Stimulated activated CD8-positive, alpha-beta memory T cell treated with anti-CD3 and anti-CD28 coated beads, Interleukin-2, amount 100 ng/mL, for 48 hours (primary cell): ENCODE measurements around the gene RDH5.

ENCODE experiments used
- DNase-seq, 2 donors: peaks; one replicate each; pipeline ENCODE4 v3.0.0-alpha.2; 2020; ENCODE audit warnings: low read depth in 2 of 2

Gene RDH5, protein sequence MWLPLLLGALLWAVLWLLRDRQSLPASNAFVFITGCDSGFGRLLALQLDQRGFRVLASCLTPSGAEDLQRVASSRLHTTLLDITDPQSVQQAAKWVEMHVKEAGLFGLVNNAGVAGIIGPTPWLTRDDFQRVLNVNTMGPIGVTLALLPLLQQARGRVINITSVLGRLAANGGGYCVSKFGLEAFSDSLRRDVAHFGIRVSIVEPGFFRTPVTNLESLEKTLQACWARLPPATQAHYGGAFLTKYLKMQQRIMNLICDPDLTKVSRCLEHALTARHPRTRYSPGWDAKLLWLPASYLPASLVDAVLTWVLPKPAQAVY

DNA sequence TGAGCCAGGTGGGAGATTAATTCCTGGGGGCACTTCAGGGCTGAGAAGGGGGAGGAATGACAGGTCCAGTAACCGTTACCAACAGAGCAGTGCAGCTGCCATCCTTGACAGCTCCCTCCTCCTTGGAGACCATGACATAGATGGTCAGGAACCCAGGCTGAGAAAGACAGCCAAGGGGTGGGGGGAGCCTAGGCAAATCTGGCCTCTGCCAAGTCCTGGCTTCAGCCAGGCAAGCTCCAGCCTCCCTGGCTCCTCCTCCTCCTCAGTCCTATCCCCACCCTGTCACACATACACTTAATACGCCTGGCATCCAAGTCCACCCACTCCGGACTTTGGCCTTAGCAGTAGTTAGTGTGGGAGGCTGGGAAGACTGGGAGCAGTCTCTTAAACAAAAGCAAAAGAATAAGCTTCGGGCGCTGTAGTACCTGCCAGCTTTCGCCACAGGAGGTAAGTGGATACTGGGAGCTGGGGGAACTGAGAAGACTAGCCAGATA is at the start of gene RDH5:
RDH5 (plus strand) TSS at position 323 of the 494 bp plus-strand sequence. CDS start 792 bp downstream, outside the sequence.
- DNase-seq, result no peak

DNA sequence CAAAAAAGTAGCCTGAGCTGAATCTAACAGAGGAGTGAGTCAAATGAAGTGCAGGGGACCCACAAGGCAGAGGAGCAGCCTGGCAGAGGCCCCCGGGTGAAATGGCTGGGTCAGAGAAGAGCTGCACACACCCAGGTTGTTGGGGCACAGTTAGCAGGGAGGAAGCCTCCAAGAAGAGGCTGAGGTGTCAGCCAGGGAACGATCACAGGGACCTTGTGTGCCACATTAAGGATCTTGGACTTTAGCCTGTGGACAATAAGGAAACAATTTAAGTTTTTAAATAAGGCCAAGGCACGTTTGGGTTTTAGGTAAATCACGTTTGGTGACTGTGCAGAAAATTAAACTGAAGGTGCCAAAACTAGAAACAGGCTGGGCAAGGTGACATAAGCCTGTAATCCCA is 48.4 kb upstream of the RDH5 start:
- no peak for DNase-seq

DNA sequence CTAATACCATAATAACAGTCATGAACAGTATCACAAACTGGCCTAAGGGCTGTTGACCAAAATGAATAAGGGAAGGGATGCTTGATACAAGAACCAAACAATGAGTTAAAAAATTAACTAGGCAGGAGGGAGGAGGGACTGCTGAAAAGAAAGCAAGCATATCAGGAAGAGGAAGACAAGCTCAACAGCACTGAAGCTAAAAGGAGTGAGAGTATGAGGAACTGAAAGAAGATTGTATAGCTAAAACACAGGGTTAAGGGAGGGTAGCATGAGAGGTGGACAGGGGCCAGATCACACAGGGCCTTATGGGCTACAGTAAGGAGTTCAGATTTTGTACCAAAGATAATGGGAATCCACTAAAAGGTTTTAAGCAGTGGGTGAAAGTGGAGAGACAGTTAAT is 46.6 kb upstream of the RDH5 start:
- DNase-seq, result no peak

DNA sequence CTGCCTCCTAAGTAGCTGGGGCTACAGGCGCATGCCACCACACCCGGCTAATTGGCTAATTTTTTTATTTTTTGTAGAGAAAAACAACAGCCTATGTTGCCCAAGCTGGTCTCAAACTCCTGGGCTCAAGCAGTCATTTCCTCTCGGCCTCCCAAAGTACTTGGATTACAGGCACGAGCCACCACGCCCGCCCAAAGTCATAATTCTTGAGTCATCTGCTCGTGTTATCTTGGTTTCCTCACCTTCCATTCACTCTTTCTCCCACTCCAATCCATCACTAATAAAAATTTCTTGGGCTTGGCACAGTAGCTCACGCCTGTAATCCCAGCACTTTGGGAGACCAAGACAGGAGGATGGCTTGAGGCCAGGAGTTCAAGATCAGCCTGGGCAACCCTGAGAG is 44.5 kb upstream of the RDH5 start:
- no peak for DNase-seq

DNA sequence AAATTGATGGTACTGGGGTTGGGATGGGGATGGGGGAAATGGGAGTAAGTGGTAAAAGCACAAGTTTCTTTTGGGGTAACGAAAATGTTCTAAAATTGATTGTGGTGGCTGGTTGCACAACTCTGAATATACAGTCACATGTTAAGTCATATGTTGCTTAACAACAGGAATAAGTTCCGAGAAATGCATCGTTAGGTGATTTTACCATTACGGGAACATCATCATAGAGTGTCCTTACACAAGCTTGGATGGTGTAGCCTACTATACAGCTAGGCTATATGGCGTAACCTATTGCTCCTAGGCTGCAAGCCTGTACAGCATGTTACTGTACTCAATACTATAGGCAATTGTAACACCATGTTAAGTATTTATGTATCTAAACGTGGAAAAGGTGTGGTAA is 43.5 kb upstream of the RDH5 start:
- no peak for DNase-seq

DNA sequence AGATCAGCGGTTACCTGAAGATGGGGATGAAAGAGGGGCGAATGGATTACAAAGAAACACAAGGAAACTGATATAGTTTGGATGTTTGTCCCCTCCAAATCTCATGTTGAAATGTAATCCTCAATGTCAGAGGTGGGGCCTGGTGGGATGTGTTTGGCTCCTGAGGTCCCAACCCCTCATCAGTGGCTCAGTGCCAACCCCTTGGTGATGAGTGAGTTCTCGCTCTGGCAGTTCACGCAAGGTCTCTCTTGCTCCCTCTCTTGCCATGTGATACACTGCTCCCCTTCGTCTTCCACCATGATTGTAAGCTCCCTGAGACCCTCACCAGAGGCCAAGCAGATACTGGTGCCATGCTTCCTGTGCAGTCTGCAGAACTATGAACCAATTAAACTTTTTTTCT is 40.5 kb upstream of the RDH5 start:
- DNase-seq, result no peak

DNA sequence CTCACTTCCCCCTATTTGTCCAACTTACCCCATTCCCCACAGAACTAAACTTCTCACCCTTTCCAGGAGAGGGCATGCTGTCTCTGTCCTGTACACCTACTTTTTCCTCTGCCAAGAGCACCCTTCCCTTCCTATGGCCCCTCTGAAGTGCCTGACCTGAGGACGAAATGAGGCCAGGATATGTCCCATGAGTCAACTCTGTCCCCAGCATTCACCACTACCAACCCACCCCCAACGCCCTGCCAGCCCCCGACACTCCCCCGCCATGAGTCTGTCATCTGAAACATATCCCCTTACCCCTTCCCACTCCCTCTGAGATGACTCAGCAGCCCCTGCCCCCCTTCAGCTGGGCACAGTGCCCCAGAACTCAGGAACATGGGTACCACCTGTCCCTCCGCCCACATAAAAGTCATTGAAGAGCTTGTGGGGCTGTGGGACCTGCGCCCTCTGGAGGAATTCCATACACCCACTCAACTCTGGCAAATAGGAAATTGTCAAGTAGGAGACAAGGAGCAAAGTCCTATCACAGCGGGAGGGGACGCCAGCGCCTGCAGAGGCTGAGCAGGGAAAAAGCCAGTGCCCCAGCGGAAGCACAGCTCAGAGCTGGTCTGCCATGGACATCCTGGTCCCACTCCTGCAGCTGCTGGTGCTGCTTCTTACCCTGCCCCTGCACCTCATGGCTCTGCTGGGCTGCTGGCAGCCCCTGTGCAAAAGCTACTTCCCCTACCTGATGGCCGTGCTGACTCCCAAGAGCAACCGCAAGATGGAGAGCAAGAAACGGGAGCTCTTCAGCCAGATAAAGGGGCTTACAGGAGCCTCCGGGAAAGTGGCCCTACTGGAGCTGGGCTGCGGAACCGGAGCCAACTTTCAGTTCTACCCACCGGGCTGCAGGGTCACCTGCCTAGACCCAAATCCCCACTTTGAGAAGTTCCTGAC is 38.8 kb upstream of the RDH5 start:
- DNase-seq, result no peak

DNA sequence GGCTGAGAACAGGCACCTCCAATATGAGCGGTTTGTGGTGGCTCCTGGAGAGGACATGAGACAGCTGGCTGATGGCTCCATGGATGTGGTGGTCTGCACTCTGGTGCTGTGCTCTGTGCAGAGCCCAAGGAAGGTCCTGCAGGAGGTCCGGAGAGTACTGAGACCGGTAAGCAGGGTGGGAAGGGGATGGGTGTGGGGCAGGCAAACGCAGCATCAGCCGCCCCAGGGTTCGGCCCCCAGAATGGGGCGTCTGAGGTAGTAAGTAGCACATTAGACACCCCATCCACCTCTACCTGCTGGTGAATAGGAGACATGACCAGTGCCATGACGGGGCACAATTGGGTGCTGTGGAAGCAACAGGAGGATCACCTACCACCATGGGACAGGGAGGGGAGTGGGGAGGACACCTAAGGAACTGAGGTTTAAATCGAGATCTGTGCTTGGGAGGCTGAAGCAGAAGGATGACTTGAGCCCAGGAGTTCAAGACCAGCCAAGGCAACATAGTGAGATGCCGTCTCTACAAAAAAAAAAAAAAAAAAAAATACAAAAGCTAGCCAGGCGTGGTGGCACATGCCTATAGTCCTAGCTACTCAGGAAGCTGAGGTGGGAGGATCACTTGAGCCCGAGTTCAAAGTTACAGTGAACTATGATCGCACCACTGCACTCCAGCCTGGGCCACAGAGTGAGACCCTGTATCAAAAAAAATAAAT is 38.0 kb upstream of the RDH5 start:
- DNase-seq, result no peak

DNA sequence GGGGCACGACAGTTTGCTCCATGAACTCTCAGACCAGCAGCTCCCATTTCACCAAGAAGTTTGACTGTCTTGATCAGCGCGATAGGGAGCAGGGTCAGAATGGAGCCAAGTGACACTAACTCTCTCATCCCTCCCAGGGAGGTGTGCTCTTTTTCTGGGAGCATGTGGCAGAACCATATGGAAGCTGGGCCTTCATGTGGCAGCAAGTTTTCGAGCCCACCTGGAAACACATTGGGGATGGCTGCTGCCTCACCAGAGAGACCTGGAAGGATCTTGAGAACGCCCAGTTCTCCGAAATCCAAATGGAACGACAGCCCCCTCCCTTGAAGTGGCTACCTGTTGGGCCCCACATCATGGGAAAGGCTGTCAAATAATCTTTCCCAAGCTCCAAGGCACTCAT is 36.5 kb upstream of the RDH5 start:
- DNase-seq, result no peak

DNA sequence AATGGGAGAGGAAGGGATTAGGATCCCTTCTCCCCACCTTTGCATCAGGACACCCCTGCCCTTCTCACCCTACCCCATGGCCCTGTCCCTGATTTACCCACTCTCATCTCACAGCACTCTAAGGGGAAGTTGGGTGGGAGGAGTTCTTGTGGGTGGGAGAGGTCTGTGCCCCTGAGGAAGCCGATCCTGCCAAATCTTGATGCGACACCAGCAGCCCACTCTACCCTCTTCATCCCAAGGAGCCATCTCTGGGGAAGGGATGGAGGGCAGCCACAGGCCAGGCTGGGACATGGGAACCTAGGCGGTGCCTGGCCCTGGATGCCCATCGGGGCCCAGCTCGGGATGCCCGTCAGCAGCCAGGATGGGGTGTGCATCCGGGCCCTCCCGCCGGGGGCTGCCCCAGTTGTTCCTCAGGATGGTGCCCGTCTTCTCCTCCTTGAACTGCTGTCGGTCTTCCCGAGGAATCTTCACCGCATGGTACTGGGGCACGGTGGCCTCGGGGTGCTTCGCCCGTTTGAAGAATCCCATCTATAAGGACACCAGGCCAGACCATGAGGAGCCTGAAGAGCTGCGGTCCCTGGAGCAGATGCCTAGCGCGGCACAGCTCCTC is 35.3 kb upstream of the RDH5 start:
- DNase-seq, result no peak

DNA sequence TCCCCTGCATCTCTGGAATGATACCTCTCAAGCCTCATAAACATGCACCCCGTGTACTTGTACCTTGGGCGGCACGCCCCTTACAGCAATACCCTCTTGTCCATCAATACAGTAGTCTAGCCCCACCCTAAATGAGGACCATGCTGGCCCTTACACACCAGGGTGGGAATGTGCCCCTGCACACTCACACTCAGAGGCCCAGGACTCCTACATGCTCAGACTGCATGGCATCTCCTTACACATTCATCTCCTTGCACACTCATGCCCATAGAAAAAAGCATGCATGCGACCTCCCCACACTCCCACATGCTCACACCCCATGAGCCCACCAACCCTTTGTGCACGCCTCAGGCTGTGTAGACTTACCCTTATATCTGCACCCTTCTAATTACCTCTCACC is 34.5 kb upstream of the RDH5 start:
- no peak for DNase-seq

DNA sequence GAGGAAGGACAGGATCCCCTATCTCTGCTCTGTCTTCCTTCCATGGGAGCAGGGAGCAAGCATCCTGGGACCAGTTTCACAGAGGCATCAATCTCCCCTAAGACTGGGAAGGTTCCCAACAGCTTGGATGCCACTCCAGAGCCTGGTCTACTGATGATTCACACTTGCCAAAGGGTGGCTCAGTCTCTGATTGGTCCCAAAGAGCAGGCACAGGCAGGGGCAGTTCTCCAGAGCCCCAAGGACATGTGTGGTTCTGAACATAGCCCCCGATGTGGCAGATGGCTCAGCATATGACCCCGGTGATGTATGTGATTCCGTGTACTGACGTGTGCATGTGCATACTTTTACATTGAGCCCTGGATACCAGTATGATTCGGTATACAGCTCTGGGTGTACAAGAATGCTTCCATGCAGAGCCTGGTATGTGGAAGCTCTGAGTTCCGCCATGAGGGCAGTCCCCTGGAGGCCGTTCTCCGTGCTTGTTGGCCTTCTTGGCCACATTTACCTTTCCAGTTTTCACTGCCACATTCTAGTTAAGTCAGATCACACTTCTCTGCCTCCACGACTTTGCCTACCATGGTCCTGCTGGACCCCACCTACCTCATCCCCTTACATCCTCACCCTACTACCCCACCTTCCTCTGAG is 33.7 kb upstream of the RDH5 start:
- no peak for DNase-seq

DNA sequence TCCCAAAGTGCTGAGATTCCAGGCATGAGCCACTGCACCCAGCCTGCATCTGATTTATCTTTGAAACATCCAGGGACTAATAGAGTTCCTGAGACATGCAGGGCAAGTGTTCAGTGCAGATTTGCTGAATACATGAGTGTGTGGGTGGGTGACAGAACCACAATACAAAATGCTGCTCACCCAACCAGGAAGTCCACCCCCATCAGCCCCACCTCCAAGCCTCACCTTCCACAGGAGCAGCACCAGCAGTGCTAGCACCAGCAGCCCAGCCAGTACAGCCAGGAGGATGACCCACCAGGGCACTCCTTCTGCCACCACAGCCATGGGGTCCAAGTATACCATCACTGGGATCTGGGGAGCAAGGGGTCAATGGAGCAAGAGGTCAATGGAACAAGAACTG is 32.4 kb upstream of the RDH5 start:
- DNase-seq, result peak; percentile 14 to 23

DNA sequence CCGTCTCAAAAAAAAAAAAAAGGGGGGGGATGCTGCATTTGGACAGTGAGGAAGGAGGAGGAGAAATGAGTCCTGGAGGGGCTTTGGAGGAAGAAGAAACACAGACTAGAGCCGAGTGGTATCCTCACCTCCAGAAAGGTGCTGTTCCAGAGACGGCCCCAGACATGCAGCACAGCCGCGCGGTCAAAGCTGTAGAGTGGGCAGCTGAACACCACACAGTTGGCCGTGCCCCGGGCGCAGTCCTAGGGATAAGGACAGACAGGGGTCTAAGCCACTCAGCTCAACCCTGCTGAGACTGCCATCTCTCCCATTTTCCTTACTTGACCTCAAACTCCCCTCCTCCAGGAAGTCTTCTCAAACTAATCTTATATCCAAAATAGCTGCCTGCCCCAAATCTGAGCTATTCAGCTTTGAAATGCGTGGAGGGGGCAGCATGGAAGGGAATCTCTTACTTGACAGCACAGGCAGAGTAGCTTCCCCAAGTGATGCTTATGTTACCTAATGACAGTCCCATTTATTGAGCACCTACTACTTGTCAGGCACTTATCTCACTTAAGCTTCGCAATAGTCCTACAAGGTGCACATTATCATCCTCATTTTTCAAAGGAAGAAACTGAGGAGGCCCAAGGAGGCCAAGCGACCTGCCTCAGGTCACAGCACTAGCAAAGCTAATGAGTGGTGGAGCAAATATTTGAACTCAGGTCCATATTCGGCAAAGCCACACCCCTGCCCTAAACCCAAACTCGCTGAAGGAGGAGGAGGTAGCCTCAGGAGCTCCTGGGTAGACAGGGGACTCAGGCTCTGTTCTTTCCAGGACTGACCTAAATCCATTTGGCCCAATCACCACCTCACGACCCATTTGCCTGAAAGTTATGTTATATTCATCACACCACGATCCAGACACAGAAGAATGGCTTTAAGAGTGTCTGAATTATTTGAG is 31.2 kb upstream of the RDH5 start:
- DNase-seq, result no peak

DNA sequence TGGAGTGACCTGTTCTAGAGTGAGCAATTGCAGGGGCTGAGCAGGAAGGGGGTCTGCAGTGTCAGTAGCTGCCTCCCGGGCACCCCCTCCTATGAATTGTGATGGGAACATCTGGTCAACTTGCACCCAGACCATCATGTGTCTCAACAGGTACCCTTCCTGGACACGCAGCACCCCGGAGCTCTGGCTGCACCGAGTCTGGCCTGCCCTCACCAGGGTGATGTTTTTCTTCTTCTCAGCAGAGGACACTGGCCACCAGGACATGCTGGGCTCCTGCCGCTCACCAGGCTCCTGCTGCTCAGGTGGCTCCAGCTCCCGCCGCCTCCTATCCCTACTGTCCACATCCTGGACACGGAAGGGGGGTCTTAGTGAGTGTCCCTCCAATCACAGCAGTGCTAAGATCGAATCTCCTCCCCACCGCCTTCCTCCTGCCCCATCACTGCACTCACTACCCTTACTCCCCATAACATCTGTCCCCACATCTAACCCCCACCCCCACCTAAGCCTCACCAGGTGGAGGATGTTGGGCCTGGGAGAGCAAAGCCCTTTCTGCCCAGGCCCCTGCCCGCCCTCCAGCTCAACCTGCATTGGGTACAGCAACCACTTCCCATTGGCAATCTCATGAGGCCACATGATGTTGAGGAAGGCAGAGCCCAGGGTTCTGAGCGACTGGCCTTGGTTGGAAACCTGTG is 27.4 kb upstream of the RDH5 start:
- no peak for DNase-seq

DNA sequence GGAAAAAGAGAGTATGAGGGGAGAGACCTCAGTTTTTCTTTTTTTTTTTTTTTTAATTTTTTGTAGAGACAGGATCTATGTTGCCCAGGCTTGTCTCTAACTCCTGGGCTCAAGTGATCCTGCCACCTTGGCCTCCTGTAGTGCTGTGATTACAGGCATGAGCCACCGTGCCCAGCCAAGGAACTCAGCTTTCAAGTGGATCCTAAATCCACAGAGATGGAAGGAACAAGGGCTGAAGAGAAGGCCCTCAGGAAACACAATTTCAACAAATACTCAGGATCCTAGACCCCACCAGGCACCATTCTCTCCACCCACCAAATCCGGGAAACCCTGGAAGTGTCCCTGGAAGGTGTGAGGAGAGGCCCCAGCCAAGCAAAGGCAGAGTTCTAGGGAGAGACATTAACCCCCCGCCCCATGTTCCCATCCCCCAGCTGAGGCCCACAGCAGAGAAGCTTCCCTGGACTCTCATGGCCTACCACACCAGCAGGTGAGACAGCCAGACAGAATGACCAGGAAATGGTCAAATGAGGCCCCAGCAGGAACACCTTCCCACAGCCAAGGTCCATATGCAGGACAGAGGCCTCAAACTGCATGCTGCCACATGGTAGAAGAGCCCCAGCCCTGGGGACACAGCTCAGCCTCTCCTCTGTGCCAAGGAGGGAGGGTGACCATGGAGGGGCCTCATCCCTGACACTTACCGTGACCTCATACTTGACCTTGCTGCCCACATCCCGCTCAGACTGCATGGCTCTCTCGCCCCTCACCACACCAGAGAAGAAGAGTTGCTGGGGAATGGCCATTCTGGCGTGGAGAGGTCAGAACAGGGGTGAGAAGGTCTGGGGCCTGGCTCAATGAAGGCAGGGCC is 26.6 kb upstream of the RDH5 start:
- DNase-seq, result no peak

DNA sequence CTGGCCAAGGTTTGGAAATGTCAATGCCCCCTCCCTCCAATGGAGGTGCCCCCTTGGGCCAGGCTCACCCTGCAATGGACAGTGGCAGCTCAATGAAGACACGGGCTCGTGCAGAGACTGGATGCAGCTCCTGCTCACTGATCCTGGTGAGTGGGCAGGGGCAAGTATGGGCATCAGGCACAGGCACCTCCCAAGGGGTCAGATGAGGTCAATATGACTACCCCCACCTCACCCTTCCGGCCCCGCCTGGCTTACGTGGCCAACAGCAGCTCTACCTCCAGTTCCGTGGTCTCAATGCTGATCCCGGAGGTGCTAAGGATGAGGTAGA is 26.0 kb upstream of the RDH5 start:
- no peak for DNase-seq

DNA sequence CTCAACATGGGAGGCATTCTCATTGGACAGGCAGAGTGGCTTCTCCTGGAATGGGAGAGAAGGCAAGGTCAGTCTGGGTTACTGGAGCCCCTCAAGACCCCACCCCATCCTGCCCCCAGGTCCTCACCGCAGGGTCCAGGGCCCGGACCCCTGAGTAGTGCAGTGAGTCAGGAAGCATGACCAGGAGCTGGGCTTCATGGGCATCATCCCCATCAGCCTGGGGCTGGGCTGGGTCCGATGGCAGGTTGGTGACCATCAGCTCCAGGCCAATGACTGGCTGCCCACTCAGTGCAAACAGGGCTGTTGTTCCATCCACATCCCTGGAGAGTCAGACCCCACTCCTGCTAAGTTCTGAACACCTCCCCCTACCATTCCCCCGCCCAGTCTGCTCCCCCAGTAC is 25.5 kb upstream of the RDH5 start:
- no peak for DNase-seq

DNA sequence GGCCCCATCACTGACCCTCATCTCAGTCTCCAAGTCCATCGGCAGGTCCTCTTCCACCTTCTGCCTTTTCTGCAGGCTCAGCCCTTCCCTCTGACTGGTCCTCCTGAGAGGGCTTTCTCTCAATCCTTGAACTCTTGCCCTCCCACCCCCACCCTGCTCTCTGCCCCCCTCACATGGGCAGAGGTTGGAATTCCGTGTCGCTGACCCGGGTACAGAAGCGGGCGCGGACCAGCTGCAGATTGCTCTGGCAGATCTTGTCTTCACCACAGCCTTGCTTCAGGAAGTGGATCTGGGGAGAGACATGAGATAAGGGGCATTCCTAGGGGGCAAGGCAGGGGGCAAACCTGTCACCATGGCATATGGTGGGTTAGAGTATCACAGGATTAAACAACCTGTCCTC is 24.8 kb upstream of the RDH5 start:
- no peak for DNase-seq
